Activated naive CD4-positive, alpha-beta T cell treated with anti-CD3 and anti-CD28 coated beads for 36 hours (primary cell): ENCODE results near the gene FAM227B. TPM values are rescaled to one million over a fixed set of nuclear protein-coding genes. Genes with fewer than 3 reads are reported as not detected.
"Not testable (repeated sequence)": the region's sequence is repeated elsewhere in the genome, so short reads cannot be mapped to it uniquely, and the experiment has no call there.

ENCODE experiments used
- CTCF ChIA-PET: fragments of 350-600 bp; sonication (Branson Sonifier 250); formaldehyde crosslinking; loops from one replicate; lab custom pipeline; 2021; ENCODE audit warnings: antibody characterized with exemption; lab: Charles Lee
- DNase-seq: peaks from one replicate; pipeline ENCODE4 v3.0.0-alpha.2; 2020
- H3K27ac Mint-ChIP-seq: one replicate; pipeline ENCODE4 v1.8.0; 2021; ENCODE audit warnings: mild to moderate bottlenecking, mixed read lengths
- H3K27me3 Mint-ChIP-seq: one replicate; pipeline ENCODE4 v1.8.0; 2021; ENCODE audit warnings: low read depth, mixed read lengths
- H3K36me3 Mint-ChIP-seq: one replicate; pipeline ENCODE4 v1.8.0; 2021; ENCODE audit warnings: low read depth, mixed read lengths
- H3K4me1 Mint-ChIP-seq: one replicate; pipeline ENCODE4 v1.8.0; 2021; ENCODE audit warnings: low read depth, mixed read lengths
- H3K4me3 Mint-ChIP-seq: one replicate; pipeline ENCODE4 v1.8.0; 2021; ENCODE audit warnings: mild to moderate bottlenecking, moderate library complexity, mixed read lengths
- H3K9me3 Mint-ChIP-seq: one replicate; pipeline ENCODE4 v1.8.0; 2021; ENCODE audit warnings: mixed read lengths
- intact Hi-C: fragments of 100-400 bp; cut with micrococcal nuclease; formaldehyde crosslinking; loops from one replicate; pipeline ENCODE4 v1.15.1; 2023
- total RNA-seq, 2 experiments: library from RNA; stranded (reverse); gene quantifications; one replicate each; pipeline ENCODE4 v1.2.3, GENCODE V29; 2021

Gene FAM227B
- total RNA-seq, 2 experiments from 2014 or later = 2.0 to 2.8 TPM

GRCh38 chr15:49528289-49528688, 92.3 kb downstream of the FAM227B start:
- Mint-ChIP-seq H3K9me3 (peaks cover 11% of the 10 kb centered on the region), H3K4me3 (no peak overlapping the region), H3K27me3 (peaks cover 15% of the 10 kb centered on the region), H3K4me1 (no peaks in the 10 kb centered on the region), H3K36me3 (peaks cover 6% of the 10 kb centered on the region), H3K27ac (no peak overlapping the region)
- DNase-seq = no peak
- intact Hi-C loops = no loop called here
- CTCF ChIA-PET = no interaction called here

GRCh38 chr15:49521802-49522201, 98.8 kb downstream of the FAM227B start:
- CTCF ChIA-PET = interaction anchor here (1.6 kb wide), 1 partner anchor 50 kb away, joined by 3 read pairs; no protein-coding TSS in a partner anchor
- Mint-ChIP-seq H3K27ac (no peak overlapping the region), H3K36me3 (peaks cover 14% of the 10 kb centered on the region), H3K9me3 (peaks cover 30% of the 10 kb centered on the region), H3K4me3 (no peak overlapping the region), H3K4me1 (no peaks in the 10 kb centered on the region), H3K27me3 (peaks cover 18% of the 10 kb centered on the region)
- DNase-seq = no peak
- intact Hi-C loops = no loop called here

GRCh38 chr15:49512739-49513138, 107.9 kb downstream of the FAM227B start:
- DNase-seq, intact Hi-C loops, H3K9me3 Mint-ChIP-seq, H3K36me3 Mint-ChIP-seq, H3K4me3 Mint-ChIP-seq, H3K27me3 Mint-ChIP-seq, H3K4me1 Mint-ChIP-seq, H3K27ac Mint-ChIP-seq, CTCF ChIA-PET: not testable (repeated sequence)

- Mint-ChIP-seq H3K9me3 (peaks cover 3% of the 10 kb centered on the region), H3K4me3 (no peak overlapping the region), H3K27ac (no peak overlapping the region), H3K4me1 (no peaks in the 10 kb centered on the region), H3K36me3 (no peaks in the 10 kb centered on the region), H3K27me3 (no peaks in the 10 kb centered on the region)
- CTCF ChIA-PET = no interaction called here
- DNase-seq = no peak
- intact Hi-C loops = no loop called here
Observed at GRCh38 chr15:49507261-49507660, 113.4 kb downstream of the FAM227B start.

- intact Hi-C loops = no loop called here
- DNase-seq = no peak
- no peak overlapping the region for H3K27ac Mint-ChIP-seq
- no peak overlapping the region for H3K4me3 Mint-ChIP-seq
- CTCF ChIA-PET = no interaction called here
- H3K36me3 Mint-ChIP-seq = no peaks in the 10 kb centered on the region
- H3K4me1 Mint-ChIP-seq = no peaks in the 10 kb centered on the region
- peaks cover 3% of the 10 kb centered on the region for H3K9me3 Mint-ChIP-seq
- H3K27me3 Mint-ChIP-seq = no peaks in the 10 kb centered on the region
Observed at GRCh38 chr15:49506341-49506740, 114.3 kb downstream of the FAM227B start.

GRCh38 chr15:49501586-49501985, 119.0 kb downstream of the FAM227B start:
- CTCF ChIA-PET = no interaction called here
- intact Hi-C loops = no loop called here
- no peak overlapping the region for H3K4me3 Mint-ChIP-seq
- H3K27me3 Mint-ChIP-seq = no peaks in the 10 kb centered on the region
- no peaks in the 10 kb centered on the region for H3K36me3 Mint-ChIP-seq
- H3K27ac Mint-ChIP-seq = no peak overlapping the region
- H3K9me3 Mint-ChIP-seq = peaks cover 7% of the 10 kb centered on the region
- H3K4me1 Mint-ChIP-seq = no peaks in the 10 kb centered on the region
- DNase-seq = no peak

- Mint-ChIP-seq H3K36me3 (no peaks in the 10 kb centered on the region), H3K27ac (no peak overlapping the region)
Observed at GRCh38 chr15:49495993-49496753, 124.4 kb downstream of the FAM227B start.

GRCh38 chr15:49494842-49495241, 125.8 kb downstream of the FAM227B start:
- DNase-seq = no peak
- Mint-ChIP-seq H3K27me3 (no peaks in the 10 kb centered on the region), H3K27ac (no peak overlapping the region), H3K36me3 (no peaks in the 10 kb centered on the region), H3K4me1 (no peaks in the 10 kb centered on the region), H3K4me3 (no peak overlapping the region), H3K9me3 (no peaks in the 10 kb centered on the region)
- intact Hi-C loops = no loop called here
- CTCF ChIA-PET = no interaction called here

More at GRCh38 chr15:49495993-49496753, 124.4 kb downstream of the FAM227B start:
- Mint-ChIP-seq H3K9me3 (peaks cover 4% of the 10 kb centered on the region), H3K4me3 (no peak overlapping the region), H3K4me1 (no peaks in the 10 kb centered on the region), H3K27me3 (no peaks in the 10 kb centered on the region)
- DNase-seq = no peak
- CTCF ChIA-PET = no interaction called here
- intact Hi-C loops = no loop called here

GRCh38 chr15:49492830-49493229, 127.8 kb downstream of the FAM227B start:
- no peaks in the 10 kb centered on the region for H3K4me1 Mint-ChIP-seq
- no peaks in the 10 kb centered on the region for H3K27me3 Mint-ChIP-seq
- intact Hi-C loops = no loop called here
- no peaks in the 10 kb centered on the region for H3K36me3 Mint-ChIP-seq
- no peaks in the 10 kb centered on the region for H3K9me3 Mint-ChIP-seq
- DNase-seq = no peak
- H3K4me3 Mint-ChIP-seq = no peak overlapping the region
- CTCF ChIA-PET = no interaction called here
- no peak overlapping the region for H3K27ac Mint-ChIP-seq

- Mint-ChIP-seq H3K27ac (no peak overlapping the region), H3K4me1 (no peaks in the 10 kb centered on the region), H3K9me3 (no peaks in the 10 kb centered on the region), H3K27me3 (no peaks in the 10 kb centered on the region), H3K36me3 (no peaks in the 10 kb centered on the region), H3K4me3 (no peak overlapping the region)
- intact Hi-C loops = no loop called here
- DNase-seq = no peak
- CTCF ChIA-PET = no interaction called here
Observed at GRCh38 chr15:49492151-49492550, 128.5 kb downstream of the FAM227B start.

GRCh38 chr15:49490966-49491365, 129.7 kb downstream of the FAM227B start:
- intact Hi-C loops = no loop called here
- CTCF ChIA-PET = no interaction called here
- DNase-seq = no peak
- no peaks in the 10 kb centered on the region for H3K36me3 Mint-ChIP-seq
- no peaks in the 10 kb centered on the region for H3K27me3 Mint-ChIP-seq
- no peaks in the 10 kb centered on the region for H3K4me1 Mint-ChIP-seq
- H3K4me3 Mint-ChIP-seq = no peak overlapping the region
- no peak overlapping the region for H3K27ac Mint-ChIP-seq
- H3K9me3 Mint-ChIP-seq = no peaks in the 10 kb centered on the region

- H3K4me1 Mint-ChIP-seq, H3K27ac Mint-ChIP-seq, CTCF ChIA-PET, H3K36me3 Mint-ChIP-seq, H3K9me3 Mint-ChIP-seq, H3K27me3 Mint-ChIP-seq, H3K4me3 Mint-ChIP-seq, intact Hi-C loops, DNase-seq: not testable (repeated sequence)
Observed at GRCh38 chr15:49485401-49485800, 135.2 kb downstream of the FAM227B start.

GRCh38 chr15:49478982-49479381, 141.6 kb downstream of the FAM227B start:
- H3K27me3 Mint-ChIP-seq, H3K4me1 Mint-ChIP-seq, intact Hi-C loops, CTCF ChIA-PET, H3K27ac Mint-ChIP-seq, H3K36me3 Mint-ChIP-seq, H3K4me3 Mint-ChIP-seq, H3K9me3 Mint-ChIP-seq, DNase-seq: not testable (repeated sequence)
